ENCODE measurements around the gene GGN.
"Not testable (repeated sequence)": the region's sequence is repeated elsewhere in the genome, so short reads cannot be mapped to it uniquely, and the experiment has no call there.

The GGN gene

GRCh38 chr19:38373907-38374331, 13.9 kb downstream of the GGN start:
- H3K4me3 ChIP-seq (ENCODE audit: low read depth, low read length): peak overlapping the region; percentile 49
- TF ChIP-seq CTCF (IDR thresholded peaks at IDR 0.05; ENCODE audit: borderline replicate concordance, insufficient read depth, low read depth, low read length): no peak

- no peak overlapping the region for H3K4me3 ChIP-seq (ENCODE audit: low read depth, low read length)
- no peak for TF ChIP-seq CTCF (IDR thresholded peaks at IDR 0.05; ENCODE audit: borderline replicate concordance, insufficient read depth, low read depth, low read length)
Measured at GRCh38 chr19:38371081-38371480, 16.8 kb downstream of the GGN start.

- no peak overlapping the region for H3K4me3 ChIP-seq (ENCODE audit: low read depth, low read length)
- no peak for TF ChIP-seq CTCF (IDR thresholded peaks at IDR 0.05; ENCODE audit: borderline replicate concordance, insufficient read depth, low read depth, low read length)
Measured at GRCh38 chr19:38370299-38370698, 17.5 kb downstream of the GGN start.

- H3K4me3 ChIP-seq (ENCODE audit: low read depth, low read length): no peak overlapping the region
- TF ChIP-seq CTCF (IDR thresholded peaks at IDR 0.05; ENCODE audit: borderline replicate concordance, insufficient read depth, low read depth, low read length): no peak
Measured at GRCh38 chr19:38369584-38369983, 18.2 kb downstream of the GGN start.

- no peak overlapping the region for H3K4me3 ChIP-seq (ENCODE audit: low read depth, low read length)
- no peak for TF ChIP-seq CTCF (IDR thresholded peaks at IDR 0.05; ENCODE audit: borderline replicate concordance, insufficient read depth, low read depth, low read length)
Measured at GRCh38 chr19:38367041-38367440, 20.8 kb downstream of the GGN start.

- H3K4me3 ChIP-seq (ENCODE audit: low read depth, low read length): not testable (repeated sequence)
Measured at GRCh38 chr19:38362946-38363688, 24.7 kb downstream of the GGN start.

GRCh38 chr19:38362076-38362945, 25.5 kb downstream of the GGN start:
- no peak for TF ChIP-seq CTCF (IDR thresholded peaks at IDR 0.05; ENCODE audit: borderline replicate concordance, insufficient read depth, low read depth, low read length)

More at GRCh38 chr19:38362076-38362945, 25.5 kb downstream of the GGN start:
- peak overlapping the region; percentile 46 for H3K4me3 ChIP-seq (ENCODE audit: low read depth, low read length)
